HG02852 (cell line): ENCODE data around the gene MYEOV.

ENCODE experiments used
- ATAC-seq: cut with Tn5 transposase; IDR thresholded peaks from one replicate; pipeline ENCODE4 v1.9.1; 2021; ENCODE audit warnings: mild to moderate bottlenecking, moderate library complexity; ENCODE audit not compliant: unreplicated experiment

MYEOV gene

DNA sequence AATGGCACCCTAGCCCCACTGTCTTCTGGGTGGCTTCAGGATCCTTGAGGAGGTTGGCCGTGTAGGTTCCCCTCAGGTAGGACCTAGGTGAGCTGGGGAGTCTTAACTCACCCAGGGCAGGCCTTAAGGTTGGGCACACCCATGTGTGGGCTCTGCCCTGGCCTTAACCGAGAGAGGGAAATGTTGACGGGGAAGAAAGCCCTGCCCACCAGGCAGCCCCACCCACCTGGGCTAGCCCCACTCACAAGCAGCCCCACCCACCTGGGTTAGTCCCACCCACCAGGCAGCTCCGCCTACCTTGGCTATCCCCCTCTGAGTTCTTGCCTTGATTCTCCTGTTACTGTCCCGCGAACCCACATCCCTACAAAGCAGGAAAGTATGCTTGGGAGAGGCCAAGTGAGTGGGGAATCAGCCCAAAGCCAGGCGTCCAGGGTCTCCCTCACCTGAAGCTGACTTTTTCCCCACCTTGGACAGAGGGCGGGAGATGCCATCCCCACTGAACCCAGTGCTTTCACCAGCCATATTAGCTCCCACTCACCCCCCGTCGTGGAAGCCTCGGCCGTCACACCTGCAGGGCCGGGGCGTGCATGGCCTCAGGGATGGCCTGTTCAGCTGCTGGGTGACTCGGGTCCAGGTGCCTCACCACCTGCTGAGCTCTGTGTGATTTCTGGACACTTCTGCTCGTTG, at the start of gene MYEOV:
Gene MYEOV (plus strand): TSS at position 337 of the 687 bp plus-strand sequence. CDS start 1,200 bp downstream, outside the sequence.
- no peak for ATAC-seq

DNA sequence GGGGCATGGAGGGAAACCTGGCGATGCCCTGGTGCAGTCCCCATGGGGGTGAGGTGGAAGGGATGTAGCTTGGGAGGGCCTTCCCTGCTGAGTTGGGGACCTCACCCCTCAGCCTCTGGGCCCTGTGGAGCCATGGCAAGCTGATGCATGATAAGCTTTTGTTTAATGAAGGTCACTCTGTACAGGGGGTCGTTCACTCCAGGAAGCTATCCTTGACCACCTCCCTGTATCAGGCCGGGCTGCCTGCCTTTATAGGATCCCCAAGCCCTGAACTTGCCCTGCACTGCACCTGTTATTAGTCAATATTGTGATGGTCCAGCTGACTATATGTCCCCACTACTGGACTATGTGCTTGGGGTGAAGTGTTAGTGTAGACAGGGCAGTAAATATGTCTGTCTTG, 49.7 kb upstream of the MYEOV start:
- ATAC-seq: no peak

DNA sequence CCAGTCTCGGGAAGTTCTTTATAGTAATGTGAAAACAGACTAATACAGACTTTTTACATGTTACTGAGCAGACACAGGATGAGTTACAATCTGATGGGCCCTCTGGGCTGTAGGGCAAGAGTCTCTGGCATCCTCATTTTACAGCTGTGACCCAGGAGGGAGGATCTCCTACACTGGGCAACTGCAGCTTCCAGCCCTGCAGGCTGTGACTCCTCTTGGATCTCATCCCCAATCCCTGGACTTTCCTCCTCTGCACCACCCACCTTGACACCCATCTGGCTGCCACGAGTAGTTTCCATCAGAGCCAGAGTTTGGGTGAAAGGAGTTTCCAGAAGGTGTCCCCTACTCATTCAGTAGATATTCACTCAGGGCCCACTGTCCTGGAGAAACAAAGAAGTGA, 48.9 kb upstream of the MYEOV start:
- ATAC-seq: no peak

DNA sequence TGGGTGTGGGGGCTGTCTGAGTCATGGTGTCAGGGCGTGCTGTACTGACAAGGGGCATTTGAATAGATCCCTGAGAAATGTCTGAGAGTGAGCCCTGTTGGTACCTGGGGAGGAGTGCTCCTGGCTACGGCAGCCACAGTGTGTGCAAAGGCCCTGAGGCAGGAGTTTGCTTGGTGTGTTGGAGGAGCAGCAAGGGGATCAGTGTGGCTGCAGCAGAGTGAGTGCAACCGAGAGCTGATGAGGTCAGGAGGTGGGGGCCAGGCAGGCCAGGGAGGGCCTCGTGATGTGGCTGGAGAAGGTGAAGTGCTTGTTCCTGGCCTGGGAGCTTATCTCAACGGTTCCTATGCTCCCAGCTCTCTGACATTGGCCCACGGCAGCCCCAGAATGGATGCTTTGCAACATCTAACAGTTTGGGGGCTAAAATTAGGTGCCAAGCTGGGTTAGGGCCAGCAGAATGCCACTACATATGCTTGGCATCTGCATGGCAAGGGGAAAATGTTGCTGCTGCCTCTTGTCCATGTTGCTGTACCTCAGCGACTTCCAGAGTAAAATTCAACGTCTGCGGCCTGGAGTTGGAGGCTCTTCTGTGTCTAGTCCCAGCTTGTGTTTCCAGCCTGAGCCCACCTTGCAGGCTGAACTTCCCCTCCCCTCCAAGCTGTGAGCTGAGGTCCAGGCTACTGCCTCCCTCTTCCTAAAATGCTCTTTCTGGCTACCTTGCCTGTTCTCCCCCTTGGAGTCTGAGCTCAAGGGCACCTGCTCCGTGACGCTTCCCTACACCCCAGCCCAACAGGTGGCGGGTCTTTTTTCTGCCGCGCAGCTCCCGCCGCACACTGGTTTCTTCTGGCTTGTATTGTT, 48.2 kb upstream of the MYEOV start:
- ATAC-seq: no peak

DNA sequence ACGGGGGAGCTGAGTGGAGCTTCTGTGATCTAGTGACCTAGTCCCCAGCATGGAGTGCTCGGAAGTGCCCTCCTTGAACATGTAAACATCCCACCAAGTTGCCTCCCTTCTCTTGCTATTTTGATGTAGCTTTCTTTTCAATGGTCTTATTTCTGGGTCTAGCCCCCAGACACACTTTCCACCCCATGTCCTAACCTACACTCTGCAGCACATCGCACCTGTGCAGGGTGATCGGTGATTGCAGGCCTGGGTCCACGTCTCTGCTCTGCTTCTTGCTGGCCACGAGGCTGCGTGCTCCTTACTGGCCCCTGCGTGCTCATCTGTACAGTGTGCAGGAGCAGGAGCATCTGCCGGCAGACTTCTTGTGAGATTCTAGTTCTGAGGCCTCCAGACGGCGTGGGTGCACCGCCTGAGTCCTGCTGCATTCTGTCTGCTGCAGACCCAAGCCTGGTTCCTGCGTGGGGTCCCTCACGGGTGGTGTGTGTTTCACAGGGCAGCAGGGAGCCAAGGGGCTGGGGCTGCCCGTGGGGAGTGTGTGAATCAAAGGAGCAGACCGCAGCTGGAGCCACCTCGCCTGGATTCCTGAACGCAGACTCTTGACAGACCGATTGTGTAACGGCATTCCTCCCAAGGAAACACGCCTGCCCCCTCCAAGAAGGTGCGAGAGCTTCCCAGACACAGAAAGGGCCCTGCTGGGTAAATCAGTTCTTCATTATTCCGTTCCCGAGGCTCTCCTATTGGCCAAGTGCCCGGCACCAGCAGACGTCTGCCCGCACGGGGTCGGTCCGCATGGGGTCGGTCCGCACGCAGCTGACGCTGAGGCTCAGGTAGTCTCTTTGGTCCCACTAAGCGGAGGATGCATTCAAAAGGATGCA, 44.4 kb upstream of the MYEOV start:
- no peak for ATAC-seq

DNA sequence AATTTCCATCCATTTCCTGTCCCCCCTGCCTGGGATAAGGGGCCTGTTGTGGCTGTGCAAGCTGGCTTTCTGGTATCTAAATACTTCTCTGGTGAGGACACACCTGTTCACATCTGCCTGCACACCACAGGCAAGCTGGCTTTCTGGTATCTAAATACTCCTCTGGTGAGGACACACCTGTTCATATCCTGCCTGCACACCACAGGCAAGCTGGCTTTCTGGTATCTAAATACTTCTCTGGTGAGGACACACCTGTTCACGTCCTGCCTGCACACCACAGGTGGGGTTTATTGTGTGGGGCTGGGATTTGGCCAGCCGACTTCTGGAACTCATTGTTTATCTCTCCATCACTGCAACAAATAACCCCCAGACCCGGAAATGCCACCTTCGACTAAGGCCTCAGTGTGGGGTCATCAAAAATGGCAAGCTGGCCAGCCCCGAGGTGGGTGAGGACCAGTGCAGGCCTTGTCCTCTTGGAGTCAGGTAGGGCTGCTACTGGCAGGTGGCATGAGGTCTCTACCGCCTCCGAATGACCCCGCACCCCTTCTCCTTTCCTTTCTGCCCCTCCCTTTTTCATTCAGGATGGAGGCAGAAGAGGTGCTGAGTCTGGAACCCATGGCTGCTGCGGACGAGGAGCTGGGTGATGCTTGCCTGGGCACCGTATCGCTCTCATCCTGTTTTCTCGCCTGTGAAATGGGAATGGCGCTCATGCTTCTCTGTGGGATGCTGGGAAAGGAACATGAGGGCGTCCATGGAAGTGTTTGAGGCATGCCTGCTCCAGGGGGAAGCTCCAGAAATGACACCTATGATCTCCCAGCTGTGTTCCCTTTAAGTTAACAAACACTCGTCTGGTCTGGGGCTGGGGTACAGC, 43.5 kb upstream of the MYEOV start:
- ATAC-seq: no peak

DNA sequence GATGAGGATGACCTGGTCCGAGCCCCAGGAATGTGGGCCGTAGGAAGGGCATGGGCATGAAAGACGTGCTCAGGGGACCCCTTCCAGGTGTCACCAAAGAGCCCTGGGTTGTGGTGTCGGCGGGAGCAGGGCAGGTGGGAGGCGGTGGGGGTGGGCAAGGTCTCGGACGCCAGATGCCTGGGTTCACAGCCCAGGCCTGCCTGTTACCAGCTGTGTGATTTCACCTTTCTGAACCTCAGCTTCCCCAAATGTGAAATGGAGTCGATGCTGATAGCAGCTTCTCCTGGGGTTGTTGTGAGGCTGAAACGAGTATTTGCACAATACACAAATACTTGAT, 42.9 kb upstream of the MYEOV start:
- no peak for ATAC-seq

DNA sequence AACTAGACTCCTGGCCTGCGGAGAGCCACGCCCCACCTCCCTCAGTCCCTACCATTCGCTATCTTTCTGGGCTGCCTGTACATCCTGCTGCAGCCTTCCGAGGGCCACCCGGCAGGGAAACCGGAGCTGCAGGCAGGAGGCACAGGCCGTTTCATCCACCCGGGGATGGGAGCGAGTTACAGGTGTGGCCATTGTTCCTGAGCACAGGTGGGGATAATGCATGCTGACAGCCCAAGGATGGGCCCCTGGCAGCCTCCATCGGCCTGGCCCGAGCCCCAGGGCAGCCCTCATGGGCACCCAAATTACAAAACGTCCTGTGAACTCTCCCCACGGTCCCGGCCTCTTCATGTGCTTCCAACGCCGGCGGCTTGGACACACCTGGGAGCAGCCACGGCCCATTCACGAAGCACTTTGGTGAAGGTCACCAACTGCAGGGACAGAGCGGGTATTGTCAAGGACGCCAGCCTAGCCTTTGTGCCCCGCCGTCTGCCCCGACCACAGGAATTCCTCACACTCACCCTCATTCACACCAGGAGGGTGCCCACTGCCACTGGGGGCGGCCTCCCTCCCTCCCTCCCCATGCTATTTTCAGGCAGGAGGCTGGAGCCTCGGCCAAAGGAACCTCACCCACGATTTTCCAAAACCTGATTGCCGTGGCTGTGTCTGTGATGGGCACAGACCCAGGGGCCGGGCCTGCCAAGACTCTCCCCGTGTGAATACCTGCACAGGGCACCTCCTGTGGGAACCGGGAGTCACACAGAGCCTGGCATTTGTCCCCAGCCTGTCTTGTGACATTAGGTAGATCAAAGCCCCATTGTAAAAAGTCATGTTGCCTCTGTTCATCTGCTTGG, 42.1 kb upstream of the MYEOV start:
- no peak for ATAC-seq

DNA sequence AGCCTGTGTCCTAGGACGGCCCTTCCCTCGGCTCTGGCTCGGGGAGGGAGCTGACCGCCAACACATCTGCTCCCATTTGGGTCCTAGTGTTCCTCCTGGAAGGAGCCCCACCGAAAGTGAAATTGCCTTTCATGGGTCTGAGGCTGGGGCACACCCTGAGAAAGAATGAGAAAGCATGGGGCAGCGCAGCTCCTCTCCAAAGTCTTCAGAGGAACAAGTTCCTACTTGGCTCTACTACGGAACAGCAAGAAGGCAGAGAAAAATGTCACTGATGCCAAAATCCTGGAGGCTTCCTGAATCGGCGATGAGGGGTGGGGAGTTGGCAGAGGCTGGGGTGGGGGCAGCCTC, 41.5 kb upstream of the MYEOV start:
- ATAC-seq: no peak

DNA sequence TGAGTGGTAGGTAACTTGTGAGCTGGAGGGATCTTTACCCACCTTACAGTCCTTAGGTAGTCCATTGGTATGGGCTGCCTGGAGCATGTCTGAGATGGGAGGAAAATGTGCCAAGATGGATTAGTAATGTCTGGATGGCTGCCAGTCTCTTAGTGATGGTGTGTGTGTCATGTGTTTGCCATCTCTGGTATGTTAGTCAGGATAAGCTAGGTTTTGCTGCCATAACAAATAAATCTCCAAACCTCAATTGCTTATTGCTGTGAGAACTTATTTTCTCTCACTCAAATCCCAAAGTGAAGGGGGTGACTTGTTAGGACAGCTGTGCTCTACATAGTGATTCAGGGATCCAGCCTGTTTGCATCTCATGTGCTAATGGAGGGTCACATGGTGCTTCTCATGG, 40.9 kb upstream of the MYEOV start:
- no peak for ATAC-seq

DNA sequence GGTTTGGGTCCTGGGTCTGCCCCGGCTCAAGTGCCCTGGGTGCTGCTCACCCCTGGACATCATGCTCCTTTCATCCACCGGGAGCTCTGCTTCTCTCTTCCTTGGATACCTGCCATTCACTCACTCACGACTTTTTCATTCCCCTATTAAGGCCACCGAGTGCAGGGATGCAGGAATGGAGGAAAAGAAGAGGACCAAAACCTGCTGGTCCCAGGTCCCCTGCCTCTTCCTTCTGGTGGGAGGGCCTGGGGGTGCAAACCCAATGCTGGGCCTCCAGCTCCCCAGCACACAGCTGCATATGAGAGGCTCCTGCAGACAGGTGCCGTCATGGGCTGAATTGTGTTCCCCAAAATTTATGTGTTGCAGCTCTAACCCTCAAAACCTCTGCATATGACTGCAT, 36.8 kb upstream of the MYEOV start:
- no peak for ATAC-seq

DNA sequence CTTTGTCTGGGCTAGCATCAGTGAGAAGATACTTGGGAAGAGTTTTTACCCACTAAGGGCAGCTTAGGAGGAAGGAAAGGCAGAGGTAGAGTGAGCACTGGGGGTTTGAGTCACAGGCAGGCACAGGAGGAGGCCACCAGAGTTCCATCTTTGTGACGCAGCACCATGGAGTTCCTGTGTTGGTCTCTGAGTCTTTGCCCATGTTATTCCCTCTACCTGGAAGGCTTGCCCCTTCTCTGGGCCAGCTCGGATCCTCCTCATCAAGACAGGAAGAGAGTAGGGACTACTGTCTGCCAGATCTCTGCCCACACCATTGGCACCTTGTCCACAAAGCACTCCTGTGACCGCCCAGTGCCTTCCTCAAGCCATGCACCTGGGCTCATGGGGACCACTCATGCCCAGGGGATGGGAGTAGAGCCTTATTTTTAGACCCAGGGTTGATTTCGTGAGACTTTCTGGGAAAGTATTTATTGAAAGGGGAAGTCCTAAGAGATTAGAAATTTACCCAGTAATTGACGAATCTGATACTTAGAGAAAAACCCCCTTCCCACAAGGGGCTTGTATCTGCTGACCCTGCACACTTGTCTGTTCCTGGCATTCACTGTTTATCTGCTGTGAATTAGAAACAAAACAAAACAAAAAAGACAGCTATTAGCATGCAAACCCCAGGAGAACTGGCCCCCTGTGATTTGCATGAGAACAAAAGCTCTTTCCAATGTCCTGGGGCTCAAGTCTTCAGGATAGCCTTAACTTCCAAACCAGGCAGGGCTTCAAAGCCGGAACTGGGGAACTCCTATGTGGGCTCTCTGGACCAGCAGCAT, 35.9 kb upstream of the MYEOV start:
- ATAC-seq: no peak

DNA sequence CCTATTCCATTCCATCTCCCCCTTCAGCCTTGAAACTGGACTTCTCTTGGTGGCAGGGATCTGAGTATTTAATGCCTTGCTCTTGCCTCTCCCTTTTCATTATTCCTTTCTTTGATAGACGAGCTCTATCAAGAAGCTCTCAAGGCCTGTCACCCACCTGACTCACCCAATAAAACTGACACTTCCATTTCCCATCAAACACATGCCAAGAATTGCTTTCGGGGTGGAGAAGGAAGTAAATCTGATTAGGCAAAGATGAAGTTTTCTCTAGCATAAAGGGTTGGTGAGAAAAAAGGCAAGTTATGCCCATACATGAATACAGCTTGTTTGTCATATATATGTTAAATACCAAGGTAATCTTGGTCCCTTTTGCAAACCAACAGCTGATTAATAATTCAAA, 34.9 kb upstream of the MYEOV start:
- ATAC-seq: no peak

DNA sequence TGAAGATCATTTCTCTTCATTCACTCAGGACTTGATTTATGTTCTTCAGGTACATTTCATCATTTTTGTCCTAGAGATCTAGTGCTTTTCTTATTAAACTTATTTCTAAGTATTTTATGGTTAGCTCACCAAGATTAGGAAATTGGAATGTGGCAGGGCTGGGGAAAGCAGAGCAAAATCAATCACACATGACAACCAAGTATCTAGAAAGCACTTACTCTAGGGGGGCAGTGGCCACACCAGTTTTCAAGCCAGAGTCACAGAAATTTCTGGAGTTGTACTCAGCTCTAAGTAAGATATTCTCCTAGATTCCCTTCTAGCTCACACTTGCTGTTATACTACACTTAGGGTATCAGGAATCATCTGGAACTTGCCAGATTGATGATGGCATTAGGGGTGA, 33.3 kb upstream of the MYEOV start:
- ATAC-seq: no peak

DNA sequence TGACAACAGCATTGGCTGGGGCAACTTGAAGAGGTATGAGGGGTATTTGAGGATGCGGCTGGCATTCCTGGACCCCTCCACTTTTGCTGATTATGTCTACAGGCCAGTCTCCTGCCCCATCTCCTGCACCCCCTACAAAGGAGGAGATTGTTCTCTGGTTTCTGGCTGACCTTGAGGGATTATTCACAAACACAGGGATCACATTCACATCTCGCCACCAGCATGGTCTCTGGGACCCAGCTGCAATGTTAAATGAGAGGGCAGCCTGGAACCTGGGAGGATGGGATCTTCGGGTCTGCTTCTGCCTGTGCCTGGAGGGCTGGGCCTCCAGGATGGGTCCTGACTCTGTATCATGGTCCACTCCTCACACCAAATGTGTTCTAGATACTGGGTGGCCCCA, 32.8 kb upstream of the MYEOV start:
- no peak for ATAC-seq

DNA sequence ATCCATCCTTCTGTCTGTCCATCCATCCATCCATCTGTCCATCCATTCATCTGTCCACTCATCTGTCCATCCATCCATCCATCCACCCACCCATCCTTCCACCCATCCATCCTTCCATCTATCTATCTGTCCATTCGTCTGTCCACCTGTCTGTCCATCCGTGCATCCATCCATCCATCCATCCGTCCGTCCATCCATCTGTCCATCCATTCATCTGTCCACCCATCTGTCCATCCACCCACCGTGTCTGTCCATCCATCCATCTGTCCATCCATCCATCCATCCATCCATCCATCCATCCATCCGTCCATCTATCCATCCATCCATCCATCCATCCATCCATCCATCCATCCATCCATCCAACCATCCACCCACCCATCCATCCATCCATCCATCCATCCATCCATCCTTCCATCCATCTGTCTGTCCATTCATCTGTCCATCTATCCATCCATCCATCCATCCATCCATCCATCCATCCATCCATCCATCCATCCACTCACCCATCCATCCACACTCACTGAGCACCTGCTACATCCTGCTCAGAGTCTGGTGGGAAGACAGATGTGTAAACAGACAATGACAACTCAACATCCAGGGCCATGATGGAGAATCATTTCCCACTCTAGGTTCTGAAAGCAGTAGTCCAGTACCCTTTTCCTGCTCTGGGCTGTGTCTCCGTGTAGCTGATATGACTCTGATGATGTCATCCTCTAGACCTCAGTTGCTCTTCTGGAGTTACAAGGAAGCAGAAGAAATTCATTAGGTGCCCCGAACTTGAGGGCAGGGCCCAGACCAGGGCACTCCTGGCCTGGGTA, 30.8 kb upstream of the MYEOV start:
- ATAC-seq: no peak

DNA sequence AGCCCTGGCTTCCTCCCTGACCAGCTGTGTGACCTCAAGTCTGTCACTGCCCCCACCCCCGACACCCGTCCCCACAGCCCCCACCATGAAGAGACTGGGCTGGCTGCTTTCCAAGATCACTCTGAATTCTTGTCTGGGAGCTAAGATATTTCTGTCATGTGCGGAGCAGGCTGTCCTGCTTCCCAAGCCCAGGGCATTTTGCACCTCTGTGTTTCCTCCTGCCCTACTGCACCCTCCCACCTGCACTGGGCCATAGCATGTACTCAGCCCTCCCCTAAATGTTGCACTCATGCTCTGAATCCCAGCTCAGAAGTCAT, 30.3 kb upstream of the MYEOV start:
- ATAC-seq: no peak

DNA sequence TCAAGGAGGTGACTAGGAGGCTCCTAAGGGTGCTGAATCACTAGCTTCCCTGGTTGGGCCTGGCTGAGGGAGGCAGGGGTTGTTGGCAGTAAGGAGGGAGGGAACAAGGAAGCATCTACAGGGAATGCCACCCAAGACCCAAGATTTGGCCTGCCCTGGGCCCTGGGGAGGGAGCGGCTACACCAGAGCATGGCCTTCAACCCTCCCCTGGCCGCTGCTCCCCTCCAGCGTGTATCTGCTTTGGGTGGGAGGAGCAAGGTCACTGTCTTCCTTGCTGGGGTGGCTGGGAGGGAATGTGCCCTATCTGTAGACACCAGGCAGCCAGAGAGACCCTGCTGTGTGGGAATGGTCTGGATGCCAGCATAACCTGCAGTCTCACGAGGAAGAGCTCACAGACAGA, 29.5 kb upstream of the MYEOV start:
- no peak for ATAC-seq
